ENCODE data around the gene FBRS. TPM values are rescaled to one million over a fixed set of nuclear protein-coding genes. Genes with fewer than 3 reads are reported as not detected.

FBRS gene
- total and polyA plus RNA-seq, 2 of the 13 experiments (the other 11 are each of a cell fraction or from before 2014, with no cell fraction given), result 13.7 to 16.2 TPM

GRCh38 chr16:30650369-30651123 lies 7.7 kb upstream of the FBRS start, which contains the start of gene PRR14 (continued):
- TF ChIP-seq GPBP1L1 (CRISPR knock-in tag; IDR thresholded peaks at IDR 0.05) (no peak), EZH2 (conservative IDR thresholded peaks at IDR 0.05; ENCODE audit: low read depth, low read length) (no peak), ZMAT3 (CRISPR knock-in tag; conservative IDR thresholded peaks at IDR 0.05) (peak; percentile 86; the same call in 1 of the 2 replicates), NR2F2 (IDR thresholded peaks at IDR 0.05; ENCODE audit: borderline replicate concordance, low read depth) (no peak; the same call in 1 of the 2 replicates), HOXA5 (CRISPR knock-in tag; IDR thresholded peaks at IDR 0.05) (no peak; the same call in 1 of the 2 replicates), ZBTB21 (CRISPR knock-in tag; IDR thresholded peaks at IDR 0.05) (no peak), ZSCAN25 (CRISPR knock-in tag; IDR thresholded peaks at IDR 0.05) (no peak; the same call in 1 of the 2 replicates), ZNF784 (CRISPR knock-in tag; IDR thresholded peaks at IDR 0.05; ENCODE audit: borderline replicate concordance) (no peak; the same call in 1 of the 2 replicates), ZNF224 (CRISPR knock-in tag; IDR thresholded peaks at IDR 0.05) (no peak), NCOA1 (CRISPR knock-in tag; IDR thresholded peaks at IDR 0.05) (no peak; the same call in none of the 2 replicates), ZNF10 (CRISPR knock-in tag; IDR thresholded peaks at IDR 0.05; ENCODE audit: borderline replicate concordance, low read depth) (no peak), KAT8 (CRISPR knock-in tag; IDR thresholded peaks at IDR 0.05) (peak; percentile 93), ZNF510 (CRISPR knock-in tag; IDR thresholded peaks at IDR 0.05; ENCODE audit: low read depth) (peak; percentile 70; the same call in 1 of the 2 replicates), FOXJ3 (CRISPR knock-in tag; IDR thresholded peaks at IDR 0.05; ENCODE audit: borderline replicate concordance) (no peak), ZNF552 (CRISPR knock-in tag; IDR thresholded peaks at IDR 0.05; ENCODE audit: borderline replicate concordance) (peak; percentile 50; the same call in 1 of the 2 replicates), EP300 (IDR thresholded peaks at IDR 0.05; ENCODE audit: low read depth in 2 of 2, low read length in 2 of 2) (no peak), EP300 (CRISPR knock-in tag; IDR thresholded peaks at IDR 0.05; ENCODE audit: borderline replicate concordance) (no peak), ATM (IDR thresholded peaks at IDR 0.05; ENCODE audit: borderline replicate concordance) (no peak), JARID2 (CRISPR knock-in tag; IDR thresholded peaks at IDR 0.05; ENCODE audit: insufficient replicate concordance) (peak; percentile 9), IKZF1 (IDR thresholded peaks at IDR 0.05) (no peak), KDM3A (CRISPR knock-in tag; IDR thresholded peaks at IDR 0.05; ENCODE audit: low read depth) (no peak; the same call in 1 of the 2 replicates), SP4 (CRISPR knock-in tag; IDR thresholded peaks at IDR 0.05) (peak; percentile 75), ZNF597 (CRISPR knock-in tag; IDR thresholded peaks at IDR 0.05) (no peak), CREM (IDR thresholded peaks at IDR 0.05) (peak; percentile 97), CREM (CRISPR knock-in tag; IDR thresholded peaks at IDR 0.05) (no peak), ZNF513 (CRISPR knock-in tag; conservative IDR thresholded peaks at IDR 0.05) (no peak), ZNF746 (CRISPR knock-in tag; IDR thresholded peaks at IDR 0.05) (peak; percentile 99; the same call in 1 of the 2 replicates), MBD4 (IDR thresholded peaks at IDR 0.05; ENCODE audit: borderline replicate concordance, low read length) (no peak)
